K562 (cell line): ENCODE results near the gene C3orf80. TPM values are rescaled to one million over a fixed set of nuclear protein-coding genes. Genes with fewer than 3 reads are reported as not detected.

Source experiments
- ATAC-seq: fragments of 200-7000 bp; cut with Tn5 transposase; 3 replicates; pipeline ENCODE4 v1.9.1; 2020; ENCODE audit warnings: moderate library complexity
- BruUV-seq: library from RNA; stranded (reverse); fragments of 400-500 nt; replicated peaks from 2 replicates; lab custom pipeline; 2021; lab: Mats Ljungman, UMichigan
- CTCF ChIA-PET: fragments of 300-600 bp; formaldehyde crosslinking; extraction: SDS; loops from one replicate; lab custom pipeline; 2021; ENCODE audit warnings: low intra/inter-chr PET ratio; lab: Yijun Ruan, JAX
- POLR2A ChIA-PET: fragments of 300-600, 350-650 bp; sonication (Branson Sonifier 250); formaldehyde crosslinking; extraction: SDS; loops from one replicate; lab custom pipeline; 2021; ENCODE audit warnings: antibody characterized with exemption, inconsistent platforms; lab: Yijun Ruan, JAX
- DNase-seq, 4 experiments: peaks; one replicate each; pipeline versions ENCODE4 v3.0.0 to v3.0.0-alpha.2; 2011 to 2018; ENCODE audit warnings: low spot score in 3 of 4, mixed read lengths in 3 of 4; ENCODE audit errors: extremely low read depth in 1 of 4
- FAIRE-seq: peaks from 2 replicates; lab custom pipeline; 2011; peaks lifted over from hg19 to GRCh38; lab: Jason Lieb, UNC
- H2AFZ ChIP-seq: 2 replicates; pipeline ENCODE4 v1.6.0; 2011; ENCODE audit warnings: low read depth, low read length, control low read depth, inconsistent platforms
- H3K27ac ChIP-seq: fragments of 200-600 bp; 3 replicates; pipeline ENCODE4 v1.8.0; 2011; ENCODE audit warnings: low read depth, mild to moderate bottlenecking, control low read depth, inconsistent platforms, low read length, moderate library complexity, mixed read lengths; ENCODE audit errors: extremely low read depth
- H3K27me3 ChIP-seq, 2 experiments: fragments of 300-600 bp in 1 of 2; 2 replicates in 1 of 2; 3 replicates in 1 of 2; pipeline versions ENCODE4 v1.6.0 to v1.8.0; 2011; ENCODE audit warnings: inconsistent platforms in 2 of 2, low read length in 2 of 2, mild to moderate bottlenecking in 1 of 2, mixed read lengths in 1 of 2, moderate library complexity in 1 of 2; ENCODE audit not compliant: control insufficient read depth in 2 of 2, insufficient read depth in 2 of 2
- H3K36me3 ChIP-seq: fragments of 300-600 bp; 3 replicates; pipeline ENCODE4 v1.8.0; 2011; ENCODE audit warnings: mild to moderate bottlenecking, low read length, inconsistent platforms; ENCODE audit not compliant: control insufficient read depth, insufficient read depth
- H3K4me1 ChIP-seq, 2 experiments: fragments of 200-600 bp in 1 of 2; replicated peaks in 1 of 2; 2 replicates in 1 of 2; 3 replicates in 1 of 2; pipeline versions ENCODE4 v1.5.1 to v1.8.0; 2011; ENCODE audit warnings: inconsistent platforms in 2 of 2, low read length in 2 of 2, mild to moderate bottlenecking in 1 of 2, mixed read lengths in 1 of 2, moderate library complexity in 1 of 2; ENCODE audit not compliant: control insufficient read depth in 2 of 2, insufficient read depth in 2 of 2
- H3K4me2 ChIP-seq: 2 replicates; pipeline ENCODE4 v1.6.1; 2011; ENCODE audit warnings: low read length, control low read depth, inconsistent platforms, mixed read lengths; ENCODE audit not compliant: insufficient read depth
- H3K4me3 ChIP-seq: fragments of 200-600 bp; sonication (generic), shearing (Covaris generic); 2 replicates; pipeline ENCODE4 v1.5.1; 2016; ENCODE audit warnings: control low read depth, inconsistent platforms
- H3K79me2 ChIP-seq: fragments of 200-600 bp; 3 replicates; pipeline ENCODE4 v1.8.0; 2011; ENCODE audit warnings: low read length, inconsistent platforms; ENCODE audit not compliant: control insufficient read depth, insufficient read depth
- H3K9ac ChIP-seq, 2 experiments: 2 replicates each; pipeline versions ENCODE4 v1.6.0 to v1.6.1; 2011; ENCODE audit warnings: low read depth in 2 of 2, low read length in 2 of 2, control low read depth in 1 of 2, inconsistent platforms in 1 of 2, mild to moderate bottlenecking in 1 of 2, mixed read lengths in 1 of 2; ENCODE audit not compliant: insufficient read depth in 1 of 2
- H3K9me1 ChIP-seq: one replicate; pipeline ENCODE4 v1.6.0; 2011; ENCODE audit warnings: inconsistent platforms, mild to moderate bottlenecking, low read length, moderate library complexity; ENCODE audit not compliant: control insufficient read depth, insufficient read depth
- H3K9me3 ChIP-seq: replicated peaks from 2 replicates; pipeline ENCODE4 v1.5.1; 2011; ENCODE audit warnings: low read depth, low read length, inconsistent platforms; ENCODE audit not compliant: control insufficient read depth, insufficient read depth
- H4K20me1 ChIP-seq: replicated peaks from 2 replicates; pipeline ENCODE4 v1.6.1; 2011; ENCODE audit warnings: low read length, inconsistent platforms, mixed read lengths; ENCODE audit not compliant: control insufficient read depth, insufficient read depth
- CREB1 ChIP-seq, 2 experiments: sonication (generic) in 1 of 2; formaldehyde crosslinking in 1 of 2; IDR thresholded peaks; 2 replicates each; pipeline versions ENCODE4 v1.6.1 to v1.8.0; 2012 to 2022; ENCODE audit warnings: inconsistent platforms in 1 of 2, mild to moderate bottlenecking in 1 of 2, missing genetic modification reagents in 1 of 2, moderate library complexity in 1 of 2
- MAFF ChIP-seq: IDR thresholded peaks from 2 replicates; pipeline ENCODE4 v1.6.1; 2012; ENCODE audit warnings: low read length, improper control_type of control experiment
- TEAD4 ChIP-seq, 2 experiments: sonication (generic) in 1 of 2; formaldehyde crosslinking in 1 of 2; IDR thresholded peaks; 2 replicates each; pipeline versions ENCODE4 v1.6.1 to v1.8.0; 2012 to 2022; ENCODE audit warnings: borderline replicate concordance in 1 of 2, inconsistent platforms in 1 of 2, low read length in 1 of 2, mild to moderate bottlenecking in 1 of 2, missing genetic modification reagents in 1 of 2
- ZBTB11 ChIP-seq, 3 experiments: fragments of 200-800 bp in 1 of 3; fragments of 250-450 bp in 1 of 3; fragments of 450-650 bp in 1 of 3; sonication (Bioruptor Pico) in 1 of 3; sonication (Bioruptor generic) in 1 of 3; formaldehyde crosslinking in 1 of 3; IDR thresholded peaks; 2 replicates each; pipeline versions ENCODE4 v1.6.1 to v1.8.0; 2016 to 2022; ENCODE audit warnings: mild to moderate bottlenecking in 2 of 3, missing genetic modification characterization in 2 of 3, missing compliant biosample characterization in 1 of 3, moderate library complexity in 1 of 3
- ZNF24 ChIP-seq: fragments of 450-650 bp; IDR thresholded peaks from 2 replicates; pipeline ENCODE4 v1.6.1; 2016
- ZNF76 ChIP-seq: fragments of 250-450 bp; sonication (Bioruptor Pico); IDR thresholded peaks from 2 replicates; pipeline ENCODE4 v1.4.0; 2020; ENCODE audit warnings: mild to moderate bottlenecking, moderate library complexity, borderline replicate concordance
- WGBS: fragments of 100-300 bp; shearing (Covaris generic); methylation state at CpG from one replicate; pipeline ENCODE4 v1.1.6; 2016; ENCODE audit warnings: low coverage, mixed read lengths; ENCODE audit not compliant: insufficient coverage; ENCODE audit errors: missing lambda C conversion rate; 5-methylcytosine and 5-hydroxymethylcytosine counted together
- in situ Hi-C: fragments of 300-500 bp; cut with MboI; formaldehyde crosslinking; loops from 4 replicates; pipeline ENCODE4 v1.15.0; 2018; ENCODE audit warnings: inconsistent platforms, mixed read lengths
- intact Hi-C: fragments of 100-400 bp; cut with micrococcal nuclease; formaldehyde crosslinking; loops from 2 replicates; pipeline ENCODE4 v1.14.2; 2022
- polyA plus RNA-seq, 8 experiments: library from polyadenylated mRNA; depleted of rRNA in 4 of 8; stranded (reverse) in 5 of 8; unstranded in 3 of 8; fragments of >200 nt; fragmentation: Nextera tagmentation in 2 of 8; fragmentation: Illumina TruSeq in 1 of 8; extraction: Ambion mirVana in 2 of 8; extraction: Trizol in 1 of 8; gene quantifications; 2 replicates each; pipeline versions ENCODE4 v1.2.1 to v1.2.3, GENCODE V29; 2011 to 2014; ENCODE audit warnings: inconsistent platforms in 1 of 8, missing spikeins in 1 of 8
- total RNA-seq, 7 experiments: library from RNA; depleted of rRNA in 6 of 7; stranded (reverse); fragments of >200 nt in 6 of 7; fragmentation: Illumina TruSeq in 2 of 7; extraction: Trizol in 2 of 7; gene quantifications; 2 replicates each; pipeline versions ENCODE4 v1.2.1 to v1.2.3, GENCODE V29; 2011 to 2021; ENCODE audit warnings: low replicate concordance in 1 of 7
- TF ChIP-seq, protein P1 (sequence below): sonication (generic); formaldehyde crosslinking; IDR thresholded peaks from 2 replicates; pipeline ENCODE4 v1.8.0; 2022; ENCODE audit warnings: mild to moderate bottlenecking, missing genetic modification reagents
- TF ChIP-seq, protein P2 (sequence below): IDR thresholded peaks from 2 replicates; pipeline ENCODE4 v1.6.1; 2011; ENCODE audit warnings: borderline replicate concordance, low read depth, mild to moderate bottlenecking, moderate library complexity, low read length; ENCODE audit not compliant: insufficient read depth, poor library complexity, severe bottlenecking

The C3orf80 gene
- total and polyA plus RNA-seq, 9 of the 15 experiments (the other 6 are each of a cell fraction or from before 2014, with no cell fraction given), result 0.03 to 0.75 (median 0.07) TPM

DNA sequence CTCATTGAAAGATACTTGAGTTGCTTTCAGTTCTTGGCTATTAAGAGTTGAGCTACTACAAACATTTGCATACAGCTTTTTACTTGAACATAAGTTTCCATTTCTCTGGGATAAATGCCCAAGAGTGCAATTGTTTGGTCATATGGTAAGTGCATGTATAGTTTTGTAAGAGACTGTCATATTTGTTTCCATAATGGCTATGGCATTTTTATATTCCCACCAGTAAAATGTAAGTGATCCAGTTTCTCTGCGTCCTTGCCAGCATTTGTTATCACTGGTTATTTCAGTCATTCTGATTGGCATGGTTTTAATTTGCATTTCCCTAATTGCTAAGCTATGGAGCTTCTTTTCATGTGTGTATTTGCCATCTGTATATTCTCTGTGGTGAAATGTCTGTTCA, 22.5 kb downstream of the C3orf80 start:
- CTCF ChIA-PET, result no interaction called here

More for the DNA sequence above, 22.5 kb downstream of the C3orf80 start:
- H3K4me1 ChIP-seq, result no peaks in the 10 kb centered on the region; a peak in 1 of 5 replicates
- no peak overlapping the region for H3K4me3 ChIP-seq
- DNase-seq (no peak), ATAC-seq (no peak), FAIRE-seq (peak; percentile 23)
- H3K9me3 ChIP-seq, result no peaks in the 10 kb centered on the region
- intact Hi-C loops (no loop called here), in situ Hi-C loops (no loop called here)
- POLR2A ChIA-PET, result no interaction called here
- H3K9me1 ChIP-seq, result no peaks in the 10 kb centered on the region
- TF ChIP-seq, protein P1, sequence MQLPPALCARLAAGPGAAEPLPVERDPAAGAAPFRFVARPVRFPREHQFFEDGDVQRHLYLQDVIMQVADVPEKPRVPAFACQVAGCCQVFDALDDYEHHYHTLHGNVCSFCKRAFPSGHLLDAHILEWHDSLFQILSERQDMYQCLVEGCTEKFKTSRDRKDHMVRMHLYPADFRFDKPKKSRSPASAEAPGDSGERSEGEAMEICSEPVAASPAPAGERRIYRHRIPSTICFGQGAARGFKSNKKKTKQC (CRISPR knock-in tag), result no peak
- TF ChIP-seq CREB1 (IDR thresholded peaks at IDR 0.05) (no peak), CREB1 (CRISPR knock-in tag; IDR thresholded peaks at IDR 0.05) (no peak), MAFF (no peak), ZNF24 (no peak), ZBTB11 (CRISPR knock-in tag; IDR thresholded peaks at IDR 0.05) (no peak), ZNF76 (CRISPR knock-in tag) (no peak), TEAD4 (IDR thresholded peaks at IDR 0.05; ENCODE audit: low read length) (no peak), TEAD4 (CRISPR knock-in tag; IDR thresholded peaks at IDR 0.05; ENCODE audit: borderline replicate concordance) (no peak)
- TF ChIP-seq, protein P2, sequence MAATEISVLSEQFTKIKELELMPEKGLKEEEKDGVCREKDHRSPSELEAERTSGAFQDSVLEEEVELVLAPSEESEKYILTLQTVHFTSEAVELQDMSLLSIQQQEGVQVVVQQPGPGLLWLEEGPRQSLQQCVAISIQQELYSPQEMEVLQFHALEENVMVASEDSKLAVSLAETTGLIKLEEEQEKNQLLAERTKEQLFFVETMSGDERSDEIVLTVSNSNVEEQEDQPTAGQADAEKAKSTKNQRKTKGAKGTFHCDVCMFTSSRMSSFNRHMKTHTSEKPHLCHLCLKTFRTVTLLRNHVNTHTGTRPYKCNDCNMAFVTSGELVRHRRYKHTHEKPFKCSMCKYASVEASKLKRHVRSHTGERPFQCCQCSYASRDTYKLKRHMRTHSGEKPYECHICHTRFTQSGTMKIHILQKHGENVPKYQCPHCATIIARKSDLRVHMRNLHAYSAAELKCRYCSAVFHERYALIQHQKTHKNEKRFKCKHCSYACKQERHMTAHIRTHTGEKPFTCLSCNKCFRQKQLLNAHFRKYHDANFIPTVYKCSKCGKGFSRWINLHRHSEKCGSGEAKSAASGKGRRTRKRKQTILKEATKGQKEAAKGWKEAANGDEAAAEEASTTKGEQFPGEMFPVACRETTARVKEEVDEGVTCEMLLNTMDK, result no peak
- H3K27me3 ChIP-seq, result peaks cover under 1 to 4% of the 10 kb centered on the region in 2 experiments; a peak in 4 of 5 replicates
- no peak overlapping the region for H3K27ac ChIP-seq
- H2AFZ ChIP-seq, result no peak overlapping the region
- WGBS, result 0% methylated on average over 1 of the region's 1 CpG
- no peak overlapping the region for H3K4me2 ChIP-seq
- no peaks in the 10 kb centered on the region for H3K79me2 ChIP-seq
- H3K9ac ChIP-seq, result no peak overlapping the region
- H4K20me1 ChIP-seq, result no peaks in the 10 kb centered on the region
- no TSS peak for BruUV-seq
- no peaks in the 10 kb centered on the region for H3K36me3 ChIP-seq
